Endothelial cell of umbilical vein (primary cell): ENCODE data around the gene ZNF516. TPM values are rescaled to one million over a fixed set of nuclear protein-coding genes. Genes with fewer than 3 reads are reported as not detected.

ENCODE experiments used
- BruUV-seq: library from RNA; stranded (reverse); fragments of 400-500 nt; replicated peaks from 2 replicates; lab custom pipeline; 2021; lab: Mats Ljungman, UMichigan
- CTCF ChIA-PET: fragments of 300-600, 350-600 bp; sonication (Branson Sonifier 250); formaldehyde crosslinking; loops from one replicate; lab custom pipeline; 2021; ENCODE audit warnings: antibody characterized with exemption, inconsistent platforms; lab: Charles Lee
- POLR2A ChIA-PET: fragments of 300-600, 350-600 bp; sonication (Branson Sonifier 250); formaldehyde crosslinking; loops from one replicate; lab custom pipeline; 2021; ENCODE audit warnings: antibody characterized with exemption, inconsistent platforms; lab: Charles Lee
- DNase-seq: peaks from one replicate; pipeline ENCODE4 v3.0.0-alpha.2; 2011; ENCODE audit warnings: low read depth, low spot score
- FAIRE-seq: peaks from 2 replicates; lab custom pipeline; 2011; peaks lifted over from hg19 to GRCh38; lab: Jason Lieb, UNC
- H2AFZ ChIP-seq: 2 replicates; pipeline ENCODE4 v1.6.0; 2012; ENCODE audit warnings: low read depth, low read length, control low read depth, inconsistent platforms
- H3K27ac ChIP-seq: 2 replicates; pipeline ENCODE4 v1.5.1; 2011; ENCODE audit warnings: low read depth, mild to moderate bottlenecking, control low read depth, low read length, moderate library complexity; ENCODE audit not compliant: insufficient read depth
- H3K27me3 ChIP-seq, 2 experiments: 2 replicates each; pipeline versions ENCODE4 v1.6.0 to v1.6.1; 2011; ENCODE audit warnings: low read length in 2 of 2, mixed read lengths in 1 of 2; ENCODE audit not compliant: control insufficient read depth in 2 of 2, insufficient read depth in 2 of 2
- H3K36me3 ChIP-seq, 2 experiments: 2 replicates in 1 of 2; 3 replicates in 1 of 2; pipeline ENCODE4 v1.5.1; 2011; ENCODE audit warnings: low read length in 2 of 2, mild to moderate bottlenecking in 1 of 2, moderate library complexity in 1 of 2; ENCODE audit not compliant: control insufficient read depth in 2 of 2, insufficient read depth in 2 of 2; ENCODE audit errors: extremely low read depth in 1 of 2
- H3K4me1 ChIP-seq: 3 replicates; pipeline ENCODE4 v1.5.1; 2011; ENCODE audit warnings: mild to moderate bottlenecking, low read length; ENCODE audit not compliant: control insufficient read depth, insufficient read depth; ENCODE audit errors: extremely low read depth
- H3K4me2 ChIP-seq: 2 replicates; pipeline ENCODE4 v1.6.1; 2011; ENCODE audit warnings: low read length, control low read depth, mixed read lengths; ENCODE audit not compliant: insufficient read depth
- H3K4me3 ChIP-seq, 3 experiments: fragments of 200-600 bp in 1 of 3; sonication (generic), shearing (Covaris generic) in 1 of 3; replicated peaks in 1 of 3; 2 replicates each; pipeline ENCODE4 v1.5.1; 2011 to 2016; ENCODE audit warnings: control low read depth in 3 of 3, low read length in 3 of 3, mild to moderate bottlenecking in 2 of 3, inconsistent platforms in 1 of 3, low read depth in 1 of 3, moderate library complexity in 1 of 3; ENCODE audit not compliant: insufficient read depth in 1 of 3
- H3K79me2 ChIP-seq: 2 replicates; pipeline ENCODE4 v1.6.0; 2012; ENCODE audit warnings: low read length, inconsistent platforms; ENCODE audit not compliant: control insufficient read depth, insufficient read depth
- H3K9ac ChIP-seq: replicated peaks from 2 replicates; pipeline ENCODE3; 2011; ENCODE audit warnings: low read length, control low read depth; ENCODE audit not compliant: insufficient read depth; ENCODE audit errors: extremely low read depth
- H3K9me1 ChIP-seq: replicated peaks from 3 replicates; pipeline ENCODE4 v1.6.0; 2011; ENCODE audit warnings: mild to moderate bottlenecking, low read length; ENCODE audit not compliant: control insufficient read depth, insufficient read depth; ENCODE audit errors: extremely low read depth
- H3K9me3 ChIP-seq: replicated peaks from 2 replicates; pipeline ENCODE4 v1.5.1; 2012; ENCODE audit warnings: low read length, inconsistent platforms; ENCODE audit not compliant: control insufficient read depth, insufficient read depth
- H4K20me1 ChIP-seq: replicated peaks from 2 replicates; pipeline ENCODE3; 2011; ENCODE audit warnings: mild to moderate bottlenecking, low read length; ENCODE audit not compliant: control insufficient read depth, insufficient read depth; ENCODE audit errors: extremely low read depth
- EZH2 ChIP-seq: IDR thresholded peaks from 2 replicates; pipeline ENCODE4 v1.6.1; 2012; ENCODE audit warnings: borderline replicate concordance, low read depth, mild to moderate bottlenecking, moderate library complexity, low read length, inconsistent platforms; ENCODE audit not compliant: severe bottlenecking
- FOS ChIP-seq: IDR thresholded peaks from 2 replicates; pipeline ENCODE4 v1.6.1; 2011; ENCODE audit warnings: mild to moderate bottlenecking, low read length, moderate library complexity, borderline replicate concordance; ENCODE audit not compliant: insufficient read depth
- GATA2 ChIP-seq: IDR thresholded peaks from 2 replicates; pipeline ENCODE4 v1.7.0; 2011; ENCODE audit warnings: low read depth, mild to moderate bottlenecking, moderate library complexity, mixed read lengths, low read length; ENCODE audit not compliant: insufficient read length, insufficient read depth
- JUN ChIP-seq: IDR thresholded peaks from 2 replicates; pipeline ENCODE4 v1.6.1; 2011; ENCODE audit warnings: borderline replicate concordance, low read depth; ENCODE audit not compliant: insufficient read length, insufficient read depth
- MYC ChIP-seq: IDR thresholded peaks from one replicate; pipeline ENCODE4 v1.6.1; 2011; ENCODE audit warnings: mild to moderate bottlenecking, low read depth, low read length
- POLR2A ChIP-seq: IDR thresholded peaks from 2 replicates; pipeline ENCODE4 v1.6.1; 2012; ENCODE audit warnings: low read depth, mild to moderate bottlenecking, control low read depth, low read length
- POLR2AphosphoS5 ChIP-seq: IDR thresholded peaks from 2 replicates; pipeline ENCODE4 v1.6.1; 2012; ENCODE audit warnings: low read depth, mild to moderate bottlenecking, control low read depth, low read length, moderate library complexity; ENCODE audit not compliant: insufficient read depth
- dilution Hi-C: fragments of 300-500 bp; cut with MboI; formaldehyde crosslinking; loops from one replicate; pipeline ENCODE4 v1.15.0; 2019; ENCODE audit warnings: low sequenced_read_pairs; ENCODE audit not compliant: extremely low pct_ligation_motif_present
- intact Hi-C: fragments of 100-400 bp; cut with micrococcal nuclease; formaldehyde crosslinking; loops from one replicate; pipeline ENCODE4 v1.10.0; 2022
- polyA plus RNA-seq, 4 experiments: library from polyadenylated mRNA; depleted of rRNA in 3 of 4; stranded (reverse) in 3 of 4; unstranded in 1 of 4; fragments of >200 nt; gene quantifications; 2 replicates each; pipeline versions ENCODE4 v1.2.1 to v1.2.3, GENCODE V29; 2011 to 2012; ENCODE audit warnings: missing spikeins in 1 of 4
- total RNA-seq: library from RNA; stranded (reverse); gene quantifications from 2 replicates; pipeline ENCODE4 v1.2.3, GENCODE V29; 2021
- TF ChIP-seq, protein P1 (sequence below): IDR thresholded peaks from 2 replicates; pipeline ENCODE4 v1.6.1; 2011; ENCODE audit not compliant: insufficient read depth, insufficient read length
- TF ChIP-seq, protein P2 (sequence below), 2 donors: IDR thresholded peaks; 1 replicate in 1 of 2; 2 replicates in 1 of 2; pipeline ENCODE4 v1.5.1; 2011; ENCODE audit warnings: low read length in 2 of 2, mild to moderate bottlenecking in 2 of 2, moderate library complexity in 2 of 2, control low read depth in 1 of 2, inconsistent platforms in 1 of 2, low read depth in 1 of 2; ENCODE audit not compliant: insufficient read depth in 1 of 2; ENCODE audit errors: extremely low read depth in 1 of 2

ZNF516 gene
- total and polyA plus RNA-seq, 2 donors (not counting 3 experiments of a cell fraction or from before 2014, with no cell fraction given), result 3.6 to 19.1 TPM

GRCh38 chr18:76488190-76488589 is 6.9 kb downstream of the ZNF516 start:
- Histone ChIP-seq H3K79me2 (peaks cover 4% of the 10 kb centered on the region), H3K4me1 (peaks cover 13% of the 10 kb centered on the region), H2AFZ (no peak overlapping the region), H3K4me2 (no peak overlapping the region), H4K20me1 (no peaks in the 10 kb centered on the region), H3K36me3 (no peaks in the 10 kb centered on the region), H3K4me3 (no peak overlapping the region), H3K9ac (no peak overlapping the region), H3K9me3 (no peaks in the 10 kb centered on the region), H3K9me1 (peaks cover 3% of the 10 kb centered on the region), H3K27me3 (peaks cover 2% of the 10 kb centered on the region in 2 experiments), H3K27ac (no peak overlapping the region)
- BruUV-seq, result no TSS peak
- FAIRE-seq, result no peak
- ChIA-PET POLR2A (interaction anchor here (0.6 kb wide), 1 partner anchor 34 kb away, joined by 3 read pairs; no protein-coding TSS in a partner anchor), CTCF (interaction anchor here (0.7 to 1.4 kb wide), 3 partner anchors 9 to 30 kb away, joined by 3 to 4 read pairs (median 3); no protein-coding TSS in a partner anchor)
- intact Hi-C loops, result no loop called here
- no peak for DNase-seq
- dilution Hi-C loops, result no loop called here
- TF ChIP-seq, protein P1, sequence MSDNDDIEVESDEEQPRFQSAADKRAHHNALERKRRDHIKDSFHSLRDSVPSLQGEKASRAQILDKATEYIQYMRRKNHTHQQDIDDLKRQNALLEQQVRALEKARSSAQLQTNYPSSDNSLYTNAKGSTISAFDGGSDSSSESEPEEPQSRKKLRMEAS, result no peak
- no peak for TF ChIP-seq POLR2A
- TF ChIP-seq GATA2, result no peak
- TF ChIP-seq EZH2, result no peak
- TF ChIP-seq, protein P2, sequence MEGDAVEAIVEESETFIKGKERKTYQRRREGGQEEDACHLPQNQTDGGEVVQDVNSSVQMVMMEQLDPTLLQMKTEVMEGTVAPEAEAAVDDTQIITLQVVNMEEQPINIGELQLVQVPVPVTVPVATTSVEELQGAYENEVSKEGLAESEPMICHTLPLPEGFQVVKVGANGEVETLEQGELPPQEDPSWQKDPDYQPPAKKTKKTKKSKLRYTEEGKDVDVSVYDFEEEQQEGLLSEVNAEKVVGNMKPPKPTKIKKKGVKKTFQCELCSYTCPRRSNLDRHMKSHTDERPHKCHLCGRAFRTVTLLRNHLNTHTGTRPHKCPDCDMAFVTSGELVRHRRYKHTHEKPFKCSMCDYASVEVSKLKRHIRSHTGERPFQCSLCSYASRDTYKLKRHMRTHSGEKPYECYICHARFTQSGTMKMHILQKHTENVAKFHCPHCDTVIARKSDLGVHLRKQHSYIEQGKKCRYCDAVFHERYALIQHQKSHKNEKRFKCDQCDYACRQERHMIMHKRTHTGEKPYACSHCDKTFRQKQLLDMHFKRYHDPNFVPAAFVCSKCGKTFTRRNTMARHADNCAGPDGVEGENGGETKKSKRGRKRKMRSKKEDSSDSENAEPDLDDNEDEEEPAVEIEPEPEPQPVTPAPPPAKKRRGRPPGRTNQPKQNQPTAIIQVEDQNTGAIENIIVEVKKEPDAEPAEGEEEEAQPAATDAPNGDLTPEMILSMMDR (IDR thresholded peaks at IDR 0.05; ENCODE audit: extremely low read depth in 1 of 2, insufficient read depth in 1 of 2, low read depth in 1 of 2, low read length in 2 of 2), result no peak
- TF ChIP-seq FOS, result no peak
- TF ChIP-seq MYC, result no peak
- TF ChIP-seq POLR2AphosphoS5, result no peak
- no peak for TF ChIP-seq JUN
